ENCODE results near the gene XPO5. TPM values are rescaled to one million over a fixed set of nuclear protein-coding genes. Genes with fewer than 3 reads are reported as not detected.

Gene XPO5
- total and polyA plus RNA-seq, 2 experiments from 2014 or later = 18.8 to 27.6 TPM

- WGBS, 2 experiments (ENCODE audit: low coverage in 1 of 2, low lambda C conversion rate in 2 of 2, missing lambda C conversion rate in 2 of 2) = 47 to 71% methylated on average over 1 of the region's 1 CpG
- H2AFZ ChIP-seq = no peak overlapping the region
- TF ChIP-seq EZH2 (IDR thresholded peaks at IDR 0.05; ENCODE audit: insufficient read depth, poor library complexity, severe bottlenecking) (no peak), EZH2phosphoT487 (IDR thresholded peaks at IDR 0.05; ENCODE audit: insufficient read depth, low read depth) (no peak)
- H3K4me2 ChIP-seq (ENCODE audit: unreplicated experiment) = no peak overlapping the region
- H3K27ac ChIP-seq = peak overlapping the region; percentile 4; the same call in 1 of the 2 replicates
- no peaks in the 10 kb centered on the region for H3K9me2 ChIP-seq (ENCODE audit: insufficient read depth)
- H4K20me1 ChIP-seq (ENCODE audit: insufficient read depth) = no peaks in the 10 kb centered on the region
- peaks cover 20% of the 10 kb centered on the region for H3F3A ChIP-seq (ENCODE audit: insufficient read depth)
- peak; percentile 51 for DNase-seq
- H3K27me3 ChIP-seq (replicated peaks; ENCODE audit: insufficient read depth) = no peaks in the 10 kb centered on the region
- H3K9me3 ChIP-seq (ENCODE audit: low read depth) = no peaks in the 10 kb centered on the region
- no peak overlapping the region for H3K4me3 ChIP-seq
- in situ Hi-C loops (cut with MboI) = no loop called here
- peaks cover 38% of the 10 kb centered on the region; the same call in 1 of the 2 replicates for H3K36me3 ChIP-seq (ENCODE audit: low read depth)
- H3K79me2 ChIP-seq (ENCODE audit: insufficient read depth) = no peaks in the 10 kb centered on the region
- no peak overlapping the region for H3K9ac ChIP-seq
- 0 out of 2 replicates have a peak, but pooled peaks cover 3% of the 10 kb centered on the region for H3K4me1 ChIP-seq (ENCODE audit: insufficient read depth)
These were observed 43.6 kb downstream of the XPO5 start for GRCh38 chr6:43532201-43532600.

- Histone ChIP-seq H3F3A (ENCODE audit: insufficient read depth) (peaks cover 42% of the 10 kb centered on the region), H2AFZ (no peak overlapping the region), H3K4me1 (ENCODE audit: insufficient read depth) (no peaks in the 10 kb centered on the region), H3K4me2 (ENCODE audit: unreplicated experiment) (no peak overlapping the region), H3K27ac (no peak overlapping the region), H3K9ac (no peak overlapping the region), H3K9me3 (ENCODE audit: low read depth) (no peaks in the 10 kb centered on the region), H3K79me2 (ENCODE audit: insufficient read depth) (peaks cover 8% of the 10 kb centered on the region), H3K9me2 (ENCODE audit: insufficient read depth) (no peaks in the 10 kb centered on the region), H3K27me3 (replicated peaks; ENCODE audit: insufficient read depth) (no peaks in the 10 kb centered on the region), H3K36me3 (ENCODE audit: low read depth) (peaks cover 84% of the 10 kb centered on the region), H4K20me1 (ENCODE audit: insufficient read depth) (no peaks in the 10 kb centered on the region), H3K4me3 (no peak overlapping the region)
- in situ Hi-C loops (cut with MboI) = no loop called here
- TF ChIP-seq EZH2phosphoT487 (IDR thresholded peaks at IDR 0.05; ENCODE audit: insufficient read depth, low read depth) (no peak), EZH2 (IDR thresholded peaks at IDR 0.05; ENCODE audit: insufficient read depth, poor library complexity, severe bottlenecking) (no peak)
- 89 to 94% methylated on average over 10 of the region's 10 CpGs for WGBS, 2 experiments (ENCODE audit: low coverage in 1 of 2, low lambda C conversion rate in 2 of 2, missing lambda C conversion rate in 2 of 2)
- no peak for DNase-seq
These were observed 51.3 kb downstream of the XPO5 start for GRCh38 chr6:43524483-43524961.

GRCh38 chr6:43523284-43523683 lies 52.6 kb downstream of the XPO5 start:
- in situ Hi-C loops (cut with MboI) = no loop called here

GRCh38 chr6:43522547-43523261 lies 53.1 kb downstream of the XPO5 start:
- WGBS, 2 experiments (ENCODE audit: low coverage in 1 of 2, low lambda C conversion rate in 2 of 2, missing lambda C conversion rate in 2 of 2) = 87 to 90% methylated on average over 8 of the region's 8 CpGs
- H3K4me1 ChIP-seq (ENCODE audit: insufficient read depth) = peaks cover 11% of the 10 kb centered on the region
- H3K4me2 ChIP-seq (ENCODE audit: unreplicated experiment) = no peak overlapping the region
- no peaks in the 10 kb centered on the region for H4K20me1 ChIP-seq (ENCODE audit: insufficient read depth)
- no peak overlapping the region for H3K4me3 ChIP-seq
- no peak for DNase-seq
- H2AFZ ChIP-seq = no peak overlapping the region
- no peak overlapping the region for H3K27ac ChIP-seq
- no peak overlapping the region for H3K9ac ChIP-seq
- H3K27me3 ChIP-seq (replicated peaks; ENCODE audit: insufficient read depth) = no peaks in the 10 kb centered on the region
- TF ChIP-seq EZH2phosphoT487 (IDR thresholded peaks at IDR 0.05; ENCODE audit: insufficient read depth, low read depth) (no peak), EZH2 (IDR thresholded peaks at IDR 0.05; ENCODE audit: insufficient read depth, poor library complexity, severe bottlenecking) (no peak)
- H3K9me2 ChIP-seq (ENCODE audit: insufficient read depth) = no peaks in the 10 kb centered on the region
- no peaks in the 10 kb centered on the region for H3K9me3 ChIP-seq (ENCODE audit: low read depth)
- peaks cover 44% of the 10 kb centered on the region for H3F3A ChIP-seq (ENCODE audit: insufficient read depth)
- H3K36me3 ChIP-seq (ENCODE audit: low read depth) = peaks cover 75% of the 10 kb centered on the region
- in situ Hi-C loops (cut with MboI) = no loop called here
- H3K79me2 ChIP-seq (ENCODE audit: insufficient read depth) = peaks cover 26% of the 10 kb centered on the region

More at GRCh38 chr6:43523284-43523683, 52.6 kb downstream of the XPO5 start:
- Histone ChIP-seq H3K27me3 (replicated peaks; ENCODE audit: insufficient read depth) (no peaks in the 10 kb centered on the region), H3K79me2 (ENCODE audit: insufficient read depth) (peaks cover 21% of the 10 kb centered on the region), H3K4me1 (ENCODE audit: insufficient read depth) (peaks cover 6% of the 10 kb centered on the region), H3K36me3 (ENCODE audit: low read depth) (peaks cover 80% of the 10 kb centered on the region), H3K9me3 (ENCODE audit: low read depth) (no peaks in the 10 kb centered on the region), H3K27ac (no peak overlapping the region), H3K9ac (no peak overlapping the region), H3K4me2 (ENCODE audit: unreplicated experiment) (no peak overlapping the region), H3K4me3 (no peak overlapping the region), H3K9me2 (ENCODE audit: insufficient read depth) (no peaks in the 10 kb centered on the region), H2AFZ (no peak overlapping the region), H4K20me1 (ENCODE audit: insufficient read depth) (no peaks in the 10 kb centered on the region), H3F3A (ENCODE audit: insufficient read depth) (peaks cover 44% of the 10 kb centered on the region)
- TF ChIP-seq EZH2 (IDR thresholded peaks at IDR 0.05; ENCODE audit: insufficient read depth, poor library complexity, severe bottlenecking) (no peak), EZH2phosphoT487 (IDR thresholded peaks at IDR 0.05; ENCODE audit: insufficient read depth, low read depth) (no peak)
- 97 to 98% methylated on average over 3 of the region's 3 CpGs for WGBS, 2 experiments (ENCODE audit: low coverage in 1 of 2, low lambda C conversion rate in 2 of 2, missing lambda C conversion rate in 2 of 2)
- DNase-seq = no peak

Measured in GM23248 (cell line).